GM12878 (cell line): Measurements from ENCODE around the gene LIN7B. TPM values are rescaled to one million over a fixed set of nuclear protein-coding genes. Genes with fewer than 3 reads are reported as not detected.
A peak's percentile ranks its signal among the peaks of the same experiment; 100 is the strongest.

Source experiments
- ASH2L ChIP-seq: fragments of 300-600, 200-600 bp; sonication (generic); IDR thresholded peaks from 2 replicates; pipeline ENCODE4 v1.6.1; 2017; ENCODE audit warnings: low read depth, mild to moderate bottlenecking, borderline replicate concordance
- BCL11A ChIP-seq: IDR thresholded peaks from 2 replicates; pipeline ENCODE4 v1.6.1; 2011; ENCODE audit warnings: low read depth, low read length
- BHLHE40 ChIP-seq, 2 experiments: fragments of 450-650 bp in 1 of 2; IDR thresholded peaks; 2 replicates each; pipeline ENCODE4 v1.6.1; 2011 to 2017; ENCODE audit warnings: low read depth in 2 of 2, borderline replicate concordance in 1 of 2, improper control_type of control experiment in 1 of 2, low read length in 1 of 2, mild to moderate bottlenecking in 1 of 2
- CEBPB ChIP-seq, 2 experiments: fragments of 150-350 bp in 1 of 2; IDR thresholded peaks; 2 replicates each; pipeline ENCODE4 v1.6.1; 2012 to 2014; ENCODE audit warnings: low read depth in 2 of 2, low read length in 2 of 2, borderline replicate concordance in 1 of 2, inconsistent platforms in 1 of 2
- CREM ChIP-seq: IDR thresholded peaks from 2 replicates; pipeline ENCODE4 v1.6.1; 2014; ENCODE audit warnings: antibody characterized with exemption, low read depth
- ESRRA ChIP-seq: IDR thresholded peaks from 2 replicates; pipeline ENCODE4 v1.6.1; 2012; ENCODE audit warnings: mild to moderate bottlenecking, low read length, improper control_type of control experiment
- HCFC1 ChIP-seq: fragments of 150-350 bp; IDR thresholded peaks from 2 replicates; pipeline ENCODE4 v1.6.1; 2014; ENCODE audit warnings: low read length
- IRF4 ChIP-seq: IDR thresholded peaks from 2 replicates; pipeline ENCODE4 v1.6.1; 2011; ENCODE audit warnings: low read depth, low read length
- KAT2A ChIP-seq: conservative IDR thresholded peaks from 2 replicates; pipeline ENCODE4 v1.6.1; 2011; ENCODE audit warnings: low read depth, low read length; ENCODE audit not compliant: control insufficient read depth
- LARP7 ChIP-seq: fragments of 450-650 bp; IDR thresholded peaks from 2 replicates; pipeline ENCODE4 v1.6.1; 2017; ENCODE audit warnings: mild to moderate bottlenecking
- MTA2 ChIP-seq: fragments of 450-650 bp; IDR thresholded peaks from 2 replicates; pipeline ENCODE4 v1.6.1; 2016; ENCODE audit warnings: low read depth, mild to moderate bottlenecking, moderate library complexity
- NBN ChIP-seq: fragments of 450-650 bp; IDR thresholded peaks from 2 replicates; pipeline ENCODE4 v1.6.1; 2016
- NFXL1 ChIP-seq: fragments of 450-650 bp; IDR thresholded peaks from 2 replicates; pipeline ENCODE4 v1.6.1; 2017; ENCODE audit warnings: antibody characterized with exemption, mild to moderate bottlenecking, borderline replicate concordance
- NFYB ChIP-seq: IDR thresholded peaks from 2 replicates; pipeline ENCODE4 v1.6.1; 2011; ENCODE audit warnings: low read depth, mild to moderate bottlenecking, low read length, improper control_type of control experiment, moderate library complexity; ENCODE audit not compliant: insufficient read depth
- NR2F1 ChIP-seq: fragments of 450-650 bp; conservative IDR thresholded peaks from 2 replicates; pipeline ENCODE4 v1.6.1; 2017; ENCODE audit warnings: mild to moderate bottlenecking
- PAX8 ChIP-seq: fragments of 450-650 bp; IDR thresholded peaks from 2 replicates; pipeline ENCODE4 v1.6.1; 2017; ENCODE audit warnings: mild to moderate bottlenecking, moderate library complexity
- PML ChIP-seq: IDR thresholded peaks from 2 replicates; pipeline ENCODE4 v1.6.1; 2012; ENCODE audit warnings: low read length, inconsistent platforms
- POU2F2 ChIP-seq: IDR thresholded peaks from 3 replicates; pipeline ENCODE4 v1.6.1; 2011; ENCODE audit warnings: low read depth, mild to moderate bottlenecking, low read length, borderline replicate concordance
- RFX5 ChIP-seq: IDR thresholded peaks from 2 replicates; pipeline ENCODE4 v1.6.1; 2011; ENCODE audit warnings: low read depth, low read length, improper control_type of control experiment
- SP1 ChIP-seq: IDR thresholded peaks from one replicate; pipeline ENCODE4 v1.6.1; 2011; ENCODE audit warnings: low read depth, low read length
- SUZ12 ChIP-seq: fragments of 200-600 bp; sonication (generic); IDR thresholded peaks from one replicate; pipeline ENCODE4 v1.6.1; 2018; ENCODE audit warnings: antibody characterized with exemption, mild to moderate bottlenecking; ENCODE audit not compliant: unreplicated experiment
- TBL1XR1 ChIP-seq: IDR thresholded peaks from 2 replicates; pipeline ENCODE4 v1.6.1; 2012; ENCODE audit warnings: low read depth, low read length, improper control_type of control experiment
- TCF12 ChIP-seq: IDR thresholded peaks from 2 replicates; pipeline ENCODE4 v1.6.1; 2011; ENCODE audit warnings: low read depth, mild to moderate bottlenecking, low read length
- WRNIP1 ChIP-seq: IDR thresholded peaks from 2 replicates; pipeline ENCODE4 v1.6.1; 2011; ENCODE audit warnings: low read depth, low read length, improper control_type of control experiment, borderline replicate concordance
- ZBED1 ChIP-seq: IDR thresholded peaks from 2 replicates; pipeline ENCODE4 v1.6.1; 2016; ENCODE audit warnings: borderline replicate concordance
- ZNF24 ChIP-seq: fragments of 450-650 bp; IDR thresholded peaks from 2 replicates; pipeline ENCODE4 v1.6.1; 2017; ENCODE audit warnings: antibody characterized with exemption, mild to moderate bottlenecking
- ZNF274 ChIP-seq: IDR thresholded peaks from one replicate; pipeline ENCODE4 v1.8.0; 2011; ENCODE audit not compliant: insufficient read length, insufficient read depth
- polyA plus RNA-seq, 11 experiments: library from polyadenylated mRNA; depleted of rRNA in 4 of 11; unstranded in 6 of 11; stranded (reverse) in 5 of 11; fragments of >200 nt; fragmentation: Nextera tagmentation in 4 of 11; fragmentation: Illumina TruSeq in 1 of 11; extraction: Ambion mirVana in 4 of 11; extraction: Trizol in 1 of 11; gene quantifications; 1 replicate in 1 of 11; 2 replicates in 10 of 11; pipeline versions ENCODE4 v1.2.1 to v1.2.3, GENCODE V29; 2011 to 2016; ENCODE audit warnings: inconsistent platforms in 2 of 11, missing spikeins in 2 of 11, low read depth in 1 of 11
- total RNA-seq, 4 experiments: library from RNA; depleted of rRNA in 3 of 4; stranded (reverse); fragments of >200 nt in 3 of 4; fragmentation: Illumina TruSeq in 1 of 4; extraction: Trizol in 1 of 4; gene quantifications; 2 replicates each; pipeline versions ENCODE4 v1.2.1 to v1.2.3, GENCODE V29; 2013 to 2021
- TF ChIP-seq, protein P1 (sequence below): fragments of 450-650 bp; IDR thresholded peaks from 2 replicates; pipeline ENCODE4 v1.6.1; 2017; ENCODE audit warnings: borderline replicate concordance
- TF ChIP-seq, protein P2 (sequence below): IDR thresholded peaks from 2 replicates; pipeline ENCODE4 v1.6.1; 2011; ENCODE audit warnings: low read depth, mild to moderate bottlenecking, low read length, moderate library complexity, borderline replicate concordance; ENCODE audit errors: extremely low read depth

LIN7B gene
- total and polyA plus RNA-seq, 10 of the 15 experiments (the other 5 are each of a cell fraction or from before 2014, with no cell fraction given), result 0.15 to 3.5 (median 1.6) TPM; not detected in 2

DNA sequence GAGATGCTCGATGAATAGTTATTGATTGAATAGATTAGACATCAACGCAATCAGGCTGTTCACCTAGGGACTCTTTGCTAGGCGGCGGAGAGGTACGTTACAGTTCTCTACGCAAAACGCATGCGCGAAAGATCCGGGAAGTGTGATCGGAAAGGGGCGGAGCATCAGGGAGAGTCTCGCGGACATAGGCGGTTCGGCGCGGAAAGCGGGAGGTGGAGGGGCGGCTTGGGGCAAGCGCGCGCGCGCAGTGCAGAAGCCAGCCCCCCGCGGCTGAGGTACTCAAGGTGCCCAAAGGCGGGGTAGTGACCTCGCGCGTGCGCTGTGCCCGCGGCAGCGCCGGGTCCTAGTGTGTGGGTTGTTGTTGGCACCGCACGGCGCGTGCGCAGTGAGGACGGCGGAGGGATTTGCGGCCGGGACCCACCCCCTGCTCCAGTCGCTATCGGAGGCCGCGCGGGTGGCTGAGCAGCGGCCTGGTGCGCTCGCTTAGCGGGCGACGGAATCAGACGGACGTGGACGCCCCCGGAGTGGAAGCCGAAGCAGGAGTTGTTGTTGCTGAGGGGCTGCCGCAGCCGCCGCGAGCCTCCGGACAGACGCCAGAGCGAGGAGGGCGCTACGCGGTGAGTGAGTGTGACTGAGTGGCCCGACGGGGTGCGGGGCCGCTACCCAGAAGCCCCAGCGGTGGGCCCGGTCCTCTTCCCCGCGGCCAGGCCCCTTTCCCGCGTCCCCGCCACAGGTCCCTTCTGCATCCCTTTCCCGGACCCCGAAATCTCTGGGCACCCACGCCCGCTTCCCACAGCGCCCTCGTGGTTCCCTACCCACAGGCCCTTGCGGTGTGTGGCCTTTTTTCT is 28.9 kb upstream of the LIN7B start, which contains the start of gene SNRNP70 (continued):
- TF ChIP-seq CEBPB (IDR thresholded peaks at IDR 0.05; ENCODE audit: borderline replicate concordance in 1 of 2, low read depth in 2 of 2, low read length in 2 of 2) (no peak), POU2F2 (peak; percentile 84; the same call in 2 of the 3 replicates), PAX8 (no peak), TCF12 (no peak), ZNF24 (no peak), TBL1XR1 (no peak), ESRRA (peak; percentile 79; the same call in 1 of the 2 replicates), BCL11A (no peak), ZBED1 (no peak), NR2F1 (peak; percentile 52; the same call in 1 of the 2 replicates), NBN (peak; percentile 80), LARP7 (peak; percentile 98), KAT2A (no peak), SP1 (peak; percentile 76), NFXL1 (no peak), NFYB (0 out of 2 replicates have a peak, but pooled peaks have one; percentile 5), WRNIP1 (0 out of 2 replicates have a peak, but pooled peaks have one; percentile 46), SUZ12 (no peak), CREM (peak; percentile 46), IRF4 (peak; percentile 50; the same call in 1 of the 2 replicates), PML (peak; percentile 91; the same call in 1 of the 2 replicates), BHLHE40 (IDR thresholded peaks at IDR 0.05; ENCODE audit: borderline replicate concordance in 1 of 2, low read depth in 2 of 2, low read length in 1 of 2) (peak; percentile 36 to 88; a peak in 3 of 4 replicates), ZNF274 (no peak), MTA2 (peak; percentile 33), HCFC1 (peak; percentile 53), RFX5 (no peak; the same call in 1 of the 2 replicates), ASH2L (0 out of 2 replicates have a peak, but pooled peaks have one; percentile 48)
- TF ChIP-seq, protein P1, sequence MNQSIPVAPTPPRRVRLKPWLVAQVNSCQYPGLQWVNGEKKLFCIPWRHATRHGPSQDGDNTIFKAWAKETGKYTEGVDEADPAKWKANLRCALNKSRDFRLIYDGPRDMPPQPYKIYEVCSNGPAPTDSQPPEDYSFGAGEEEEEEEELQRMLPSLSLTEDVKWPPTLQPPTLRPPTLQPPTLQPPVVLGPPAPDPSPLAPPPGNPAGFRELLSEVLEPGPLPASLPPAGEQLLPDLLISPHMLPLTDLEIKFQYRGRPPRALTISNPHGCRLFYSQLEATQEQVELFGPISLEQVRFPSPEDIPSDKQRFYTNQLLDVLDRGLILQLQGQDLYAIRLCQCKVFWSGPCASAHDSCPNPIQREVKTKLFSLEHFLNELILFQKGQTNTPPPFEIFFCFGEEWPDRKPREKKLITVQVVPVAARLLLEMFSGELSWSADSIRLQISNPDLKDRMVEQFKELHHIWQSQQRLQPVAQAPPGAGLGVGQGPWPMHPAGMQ, result no peak
- TF ChIP-seq, protein P2, sequence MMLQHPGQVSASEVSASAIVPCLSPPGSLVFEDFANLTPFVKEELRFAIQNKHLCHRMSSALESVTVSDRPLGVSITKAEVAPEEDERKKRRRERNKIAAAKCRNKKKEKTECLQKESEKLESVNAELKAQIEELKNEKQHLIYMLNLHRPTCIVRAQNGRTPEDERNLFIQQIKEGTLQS, result no peak
